Small intestine (tissue), 7 donors: ENCODE results near the gene CHST9. TPM values are rescaled to one million over a fixed set of nuclear protein-coding genes. Genes with fewer than 3 reads are reported as not detected.
A peak's percentile ranks its signal among the peaks of the same experiment; 100 is the strongest.
"Not testable (repeated sequence)": the region's sequence is repeated elsewhere in the genome, so short reads cannot be mapped to it uniquely, and the experiment has no call there.

Experiments used
- DNase-seq, 2 donors: peaks; one replicate each; pipeline versions ENCODE4 v3.0.0 to v3.0.0-alpha.2; 2013
- FAIRE-seq: peaks from 2 replicates; lab custom pipeline; 2012; peaks lifted over from hg19 to GRCh38; lab: Jason Lieb, UNC
- H3K27ac ChIP-seq, 3 donors: one replicate each; pipeline ENCODE4 v1.5.1; 2013; ENCODE audit warnings: low read length in 2 of 3, mild to moderate bottlenecking in 2 of 3, control low read depth in 1 of 3, inconsistent platforms in 1 of 3, low read depth in 1 of 3, moderate library complexity in 1 of 3
- H3K27me3 ChIP-seq, 3 donors: one replicate each; pipeline ENCODE4 v1.6.1; 2013; ENCODE audit warnings: low read length in 3 of 3, inconsistent platforms in 1 of 3; ENCODE audit not compliant: control insufficient read depth in 3 of 3, insufficient read depth in 3 of 3
- H3K36me3 ChIP-seq, 3 donors: one replicate each; pipeline ENCODE4 v1.6.1; 2013; ENCODE audit warnings: low read length in 3 of 3, inconsistent platforms in 1 of 3, low read depth in 1 of 3, mild to moderate bottlenecking in 1 of 3, moderate library complexity in 1 of 3; ENCODE audit not compliant: control insufficient read depth in 3 of 3, insufficient read depth in 2 of 3
- H3K4me1 ChIP-seq, 3 donors: one replicate each; pipeline ENCODE4 v1.6.1; 2013; ENCODE audit warnings: low read length in 2 of 3, inconsistent platforms in 1 of 3, low read depth in 1 of 3, mild to moderate bottlenecking in 1 of 3, moderate library complexity in 1 of 3; ENCODE audit not compliant: control insufficient read depth in 3 of 3, insufficient read depth in 2 of 3
- H3K4me3 ChIP-seq, 3 donors: one replicate each; pipeline ENCODE4 v1.5.1; 2013; ENCODE audit warnings: low read length in 3 of 3, control low read depth in 1 of 3, inconsistent platforms in 1 of 3, low read depth in 1 of 3, mild to moderate bottlenecking in 1 of 3, moderate library complexity in 1 of 3
- H3K9me3 ChIP-seq, 2 donors: one replicate each; pipeline ENCODE4 v1.6.1; 2013; ENCODE audit warnings: low read depth in 1 of 2, low read length in 1 of 2; ENCODE audit not compliant: control insufficient read depth in 2 of 2, insufficient read depth in 1 of 2
- WGBS, 3 donors: extraction: QIAGEN DNeasy Blood & Tissue Kit; methylation state at CpG; one replicate each; pipeline ENCODE4 v1.1.7; 2013; 5-methylcytosine and 5-hydroxymethylcytosine counted together
- polyA plus RNA-seq, 4 donors: library from polyadenylated mRNA; stranded (reverse) in 3 of 4; unstranded in 1 of 4; fragments of 200-250 nt in 3 of 4; fragments of 120-200 nt in 1 of 4; gene quantifications; one replicate each; pipeline versions ENCODE4 v1.2.1 to v1.2.3, GENCODE V29; 2013
- donor health status: healthy with polysubstance abuse.
- donor health status: control.
- donor health status: control.
- donor health status: Bipolar disorder and iron deficiency.
- donor health status: healthy.

Gene CHST9
- polyA plus RNA-seq, 4 donors, result 0.07 to 13.0 (median 0.27) TPM; not detected in 1

- Histone ChIP-seq H3K4me3 (no peak overlapping the region), H3K4me1 (no peaks in the 10 kb centered on the region), H3K9me3 (peaks cover 0 to 2% of the 10 kb centered on the region in 2 donors), H3K27ac (no peak overlapping the region), H3K36me3 (peaks cover 0 to under 1% (median 0%) of the 10 kb centered on the region in 3 donors), H3K27me3 (no peaks in the 10 kb centered on the region)
- WGBS, 3 donors, result 64 to 71% (median 66%) methylated on average over 3 of the region's 3 CpGs
- DNase-seq, result no peak
- FAIRE-seq, result no peak
Measured at GRCh38 chr18:26928670-26929313, 256.3 kb downstream of the CHST9 start.

DNA sequence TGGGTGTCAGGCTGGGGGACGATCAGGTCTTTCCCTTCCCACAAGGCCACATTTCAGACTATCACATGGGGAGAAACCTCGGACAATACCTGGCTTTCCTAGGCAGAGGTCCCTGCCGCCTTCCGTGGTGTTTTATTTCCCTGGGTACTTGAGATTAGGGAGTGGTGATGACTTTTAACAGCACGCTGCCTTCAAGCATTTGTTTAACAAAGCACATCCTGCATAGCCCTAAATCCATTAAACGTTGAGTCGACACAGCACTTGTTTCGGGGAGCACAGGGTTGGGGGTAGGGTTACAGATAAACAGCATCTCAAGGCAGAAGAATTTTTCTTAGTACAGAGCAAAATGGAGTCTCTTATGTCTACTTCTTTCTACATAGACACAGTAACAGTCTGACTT is 257.3 kb downstream of the CHST9 start:
- not testable (repeated sequence) for H3K9me3 ChIP-seq, H3K27me3 ChIP-seq, FAIRE-seq, H3K36me3 ChIP-seq, H3K4me3 ChIP-seq, H3K27ac ChIP-seq, H3K4me1 ChIP-seq, DNase-seq
- 45 to 57% (median 52%) methylated on average over 8 of the region's 8 CpGs for WGBS, 3 donors

DNA sequence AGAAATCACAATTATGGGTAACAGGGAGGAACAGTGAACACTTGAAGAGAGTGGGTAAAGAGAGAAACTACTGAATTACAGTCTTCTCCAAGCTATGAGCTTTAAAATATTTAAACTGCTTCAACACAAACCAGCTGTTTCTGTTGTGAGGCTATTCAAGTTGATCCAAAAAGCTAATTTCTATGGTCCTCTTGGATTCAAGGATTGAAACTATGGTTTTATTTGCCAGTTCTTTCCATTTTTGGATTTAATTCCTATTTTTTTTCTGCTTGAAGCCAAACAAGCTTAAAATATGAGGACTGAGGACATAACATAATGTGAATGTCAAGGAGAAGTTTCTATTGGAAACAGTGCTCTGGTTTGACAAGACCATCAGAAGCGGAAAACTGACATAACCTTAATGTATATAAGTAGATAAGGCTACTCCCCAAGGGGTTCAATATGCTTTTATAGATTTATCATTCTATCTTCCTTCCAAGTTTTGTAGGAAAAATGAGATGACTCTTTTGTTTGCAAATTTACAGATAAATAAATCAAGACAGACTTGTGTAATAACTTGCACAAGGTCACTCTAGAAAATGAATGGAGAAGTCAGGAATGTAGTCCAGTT is 258.9 kb downstream of the CHST9 start:
- no peak overlapping the region for H3K27ac ChIP-seq
- H3K4me1 ChIP-seq, result no peaks in the 10 kb centered on the region
- DNase-seq (no peak), FAIRE-seq (no peak)
- WGBS, 3 donors, result 8 to 69% (median 20%) methylated on average over 1 of the region's 1 CpG
- no peaks in the 10 kb centered on the region for H3K27me3 ChIP-seq
- H3K9me3 ChIP-seq, result peaks cover 0 to 10% of the 10 kb centered on the region in 2 donors
- H3K36me3 ChIP-seq, result no peaks in the 10 kb centered on the region
- no peak overlapping the region for H3K4me3 ChIP-seq

- peaks cover 0 to 10% of the 10 kb centered on the region in 2 donors for H3K9me3 ChIP-seq
- WGBS, 3 donors, result 40 to 62% (median 44%) methylated on average over 3 of the region's 3 CpGs
Measured at GRCh38 chr18:26925313-26925712, 259.8 kb downstream of the CHST9 start.

DNA sequence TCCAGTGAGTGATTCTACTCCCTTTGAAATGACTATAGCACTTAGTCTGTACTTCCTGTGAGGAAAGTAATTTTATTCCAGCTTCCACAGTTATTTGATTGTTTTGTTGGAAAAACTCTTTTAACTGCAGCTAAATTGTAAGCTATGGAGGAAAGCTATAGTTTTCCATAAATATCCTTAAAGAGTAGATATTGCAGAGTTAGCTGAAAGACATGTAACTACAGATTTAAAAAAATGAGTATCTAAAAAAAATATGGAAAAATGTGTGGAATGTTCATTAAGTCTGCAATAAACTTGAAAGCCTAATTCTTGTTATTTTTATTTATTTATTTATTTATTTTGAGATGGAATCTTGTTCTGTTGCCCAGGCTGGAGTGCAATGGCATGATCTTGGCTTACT is 262.8 kb downstream of the CHST9 start:
- Histone ChIP-seq H3K4me1 (peaks cover 0 to 6% (median 0%) of the 10 kb centered on the region in 3 donors), H3K27ac (no peak overlapping the region), H3K36me3 (no peaks in the 10 kb centered on the region), H3K4me3 (no peak overlapping the region), H3K9me3 (peaks cover 0 to 10% of the 10 kb centered on the region in 2 donors), H3K27me3 (no peaks in the 10 kb centered on the region)
- DNase-seq (no peak), FAIRE-seq (no peak)

More at GRCh38 chr18:26925313-26925712, 259.8 kb downstream of the CHST9 start:
- Histone ChIP-seq H3K36me3 (no peaks in the 10 kb centered on the region), H3K27ac (no peak overlapping the region), H3K4me1 (no peaks in the 10 kb centered on the region), H3K27me3 (no peaks in the 10 kb centered on the region), H3K4me3 (no peak overlapping the region)
- FAIRE-seq, result no peak
- DNase-seq, result no peak

GRCh38 chr18:26920644-26921043 is 264.5 kb downstream of the CHST9 start:
- DNase-seq, result no peak
- H3K4me1 ChIP-seq, result peaks cover 0 to 6% (median 0%) of the 10 kb centered on the region in 3 donors
- WGBS, 3 donors, result 34 to 61% (median 45%) methylated on average over 4 of the region's 4 CpGs
- no peak overlapping the region for H3K4me3 ChIP-seq
- H3K36me3 ChIP-seq, result no peaks in the 10 kb centered on the region
- H3K9me3 ChIP-seq, result peaks cover 0 to 10% of the 10 kb centered on the region in 2 donors
- no peaks in the 10 kb centered on the region for H3K27me3 ChIP-seq
- H3K27ac ChIP-seq, result no peak overlapping the region
- FAIRE-seq, result no peak

DNA sequence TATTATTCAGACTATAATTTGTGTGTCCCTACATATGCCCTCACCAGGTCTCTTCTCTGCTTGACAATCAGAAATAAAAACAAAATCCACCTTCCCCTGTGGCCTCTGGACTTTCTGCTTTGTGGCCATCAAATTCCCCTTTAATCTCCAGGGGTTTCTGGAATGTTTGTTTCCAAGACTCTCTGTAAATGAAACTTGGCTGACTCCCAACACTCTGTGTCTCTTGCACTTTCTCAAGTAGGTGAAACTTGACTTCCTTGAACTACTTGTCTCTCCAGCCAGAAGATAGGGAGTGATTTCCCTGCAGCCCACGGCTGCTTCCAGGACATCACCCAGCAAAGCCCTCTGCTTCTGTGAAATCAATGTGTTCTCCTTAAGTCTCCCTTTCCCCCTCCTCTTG is 265.5 kb downstream of the CHST9 start:
- H3K36me3 ChIP-seq, result no peaks in the 10 kb centered on the region
- 0 to 28% (median 9%) methylated on average over 1 of the region's 1 CpG for WGBS, 3 donors
- DNase-seq (peak; percentile 8 to 47), FAIRE-seq (no peak)
- H3K9me3 ChIP-seq, result peaks cover 0 to 10% of the 10 kb centered on the region in 2 donors
- H3K27me3 ChIP-seq, result no peaks in the 10 kb centered on the region
- no peak overlapping the region for H3K27ac ChIP-seq
- no peak overlapping the region for H3K4me3 ChIP-seq
- peaks cover 0 to 6% (median 0%) of the 10 kb centered on the region in 3 donors for H3K4me1 ChIP-seq

DNA sequence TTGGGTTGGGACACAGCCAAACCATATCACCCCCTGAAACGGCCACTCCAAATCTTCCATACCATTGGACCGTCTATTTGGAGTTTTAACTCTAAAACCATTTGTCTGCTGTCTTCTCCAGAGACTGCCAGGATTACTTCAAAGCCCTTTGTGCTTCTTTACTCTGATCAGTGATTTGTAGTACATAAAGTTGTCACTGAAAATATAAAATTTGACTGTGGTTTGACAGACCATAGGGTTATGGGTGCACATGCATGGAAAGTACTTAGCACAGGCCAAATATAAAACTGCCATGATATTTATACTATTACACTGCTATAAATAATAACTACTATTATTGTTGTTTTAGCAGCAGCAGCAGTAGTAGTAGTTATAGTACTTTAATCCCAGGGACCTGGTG is 265.9 kb downstream of the CHST9 start:
- no peak for FAIRE-seq
- no peaks in the 10 kb centered on the region for H3K27me3 ChIP-seq
- H3K4me1 ChIP-seq, result peaks cover 0 to 6% (median 0%) of the 10 kb centered on the region in 3 donors
- H3K4me3 ChIP-seq, result no peak overlapping the region
- no peak for DNase-seq
- WGBS, 3 donors, result 48 to 62% (median 54%) methylated on average over 2 of the region's 2 CpGs
- H3K36me3 ChIP-seq, result no peaks in the 10 kb centered on the region
- peaks cover 0 to 10% of the 10 kb centered on the region in 2 donors for H3K9me3 ChIP-seq
- no peak overlapping the region for H3K27ac ChIP-seq
